GM21390 (cell line): ENCODE data around the gene KRTAP5-11.
"Not testable (repeated sequence)": the region's sequence is repeated elsewhere in the genome, so short reads cannot be mapped to it uniquely, and the experiment has no call there.

Experiments
- ATAC-seq: cut with Tn5 transposase; IDR thresholded peaks from one replicate; pipeline ENCODE4 v1.9.1; 2021; ENCODE audit not compliant: unreplicated experiment

KRTAP5-11 gene, protein sequence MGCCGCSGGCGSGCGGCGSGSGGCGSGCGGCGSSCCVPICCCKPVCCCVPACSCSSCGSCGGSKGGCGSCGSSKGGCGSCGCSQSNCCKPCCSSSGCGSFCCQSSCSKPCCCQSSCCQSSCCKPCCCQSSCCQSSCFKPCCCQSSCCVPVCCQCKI

DNA sequence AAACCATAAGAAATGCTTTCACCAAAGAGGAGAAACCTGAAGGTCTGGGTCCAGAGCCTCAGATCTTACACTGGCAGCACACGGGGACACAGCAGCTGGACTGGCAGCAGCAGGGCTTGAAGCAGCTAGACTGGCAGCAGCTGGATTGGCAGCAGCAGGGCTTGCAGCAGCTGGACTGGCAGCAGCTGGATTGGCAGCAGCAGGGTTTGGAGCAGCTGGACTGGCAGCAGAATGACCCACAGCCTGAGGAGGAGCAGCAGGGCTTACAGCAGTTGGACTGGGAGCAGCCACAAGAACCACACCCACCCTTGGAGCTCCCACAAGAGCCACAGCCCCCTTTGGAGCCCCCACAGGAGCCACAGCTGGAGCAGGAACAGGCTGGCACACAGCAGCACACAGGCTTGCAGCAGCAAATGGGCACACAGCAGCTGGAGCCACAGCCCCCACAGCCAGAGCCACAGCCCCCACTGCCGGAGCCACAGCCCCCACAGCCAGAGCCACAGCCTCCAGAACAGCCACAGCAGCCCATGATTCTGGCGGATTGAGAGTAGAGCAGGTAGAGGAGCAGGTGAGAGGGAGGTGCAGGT, at the start of gene KRTAP5-11:
Gene KRTAP5-11 (minus strand): TSS at position 567 of the 587 bp plus-strand sequence. CDS start 38 bp downstream, at position 529.
- ATAC-seq = no peak

DNA sequence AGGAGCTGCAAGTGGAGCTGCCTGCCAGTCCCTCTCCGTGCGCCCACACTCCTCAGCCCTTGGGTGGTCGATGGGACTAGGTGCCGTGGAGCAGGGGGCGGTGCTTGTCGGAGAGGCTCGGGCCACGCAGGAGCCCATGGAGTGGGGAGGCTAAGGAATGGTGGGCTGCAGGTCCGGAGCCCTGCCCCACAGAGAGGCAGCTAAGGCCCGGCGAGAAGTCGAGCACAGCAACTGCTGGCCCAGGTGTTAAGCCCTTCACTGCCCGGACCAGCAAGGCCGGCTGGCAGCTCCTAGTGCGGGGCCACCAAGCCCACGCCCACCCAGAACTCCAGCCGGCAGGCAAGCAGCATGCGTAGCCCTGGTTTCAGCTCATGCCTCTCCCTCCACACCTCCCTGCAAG, 48.9 kb upstream of the KRTAP5-11 start:
- not testable (repeated sequence) for ATAC-seq

DNA sequence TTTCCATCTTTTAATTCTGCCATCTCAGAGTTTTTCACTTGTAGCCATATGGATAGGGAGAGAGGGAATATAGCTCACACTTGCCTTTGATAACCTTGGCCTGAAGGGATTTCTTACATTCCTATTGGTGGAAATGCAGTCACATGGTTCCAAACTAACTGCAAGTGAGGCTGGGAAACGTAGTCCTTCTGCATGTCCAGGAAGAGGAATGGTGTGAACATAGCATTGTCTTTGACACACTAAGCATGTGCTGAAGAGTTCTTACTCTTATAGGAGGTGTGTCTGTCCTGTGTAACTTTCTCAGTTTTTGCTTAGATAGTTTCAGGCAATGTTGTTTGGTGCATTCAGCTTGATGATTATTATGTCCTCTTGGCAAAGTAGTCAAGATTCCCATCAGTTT, 47.4 kb upstream of the KRTAP5-11 start:
- ATAC-seq = not testable (repeated sequence)

DNA sequence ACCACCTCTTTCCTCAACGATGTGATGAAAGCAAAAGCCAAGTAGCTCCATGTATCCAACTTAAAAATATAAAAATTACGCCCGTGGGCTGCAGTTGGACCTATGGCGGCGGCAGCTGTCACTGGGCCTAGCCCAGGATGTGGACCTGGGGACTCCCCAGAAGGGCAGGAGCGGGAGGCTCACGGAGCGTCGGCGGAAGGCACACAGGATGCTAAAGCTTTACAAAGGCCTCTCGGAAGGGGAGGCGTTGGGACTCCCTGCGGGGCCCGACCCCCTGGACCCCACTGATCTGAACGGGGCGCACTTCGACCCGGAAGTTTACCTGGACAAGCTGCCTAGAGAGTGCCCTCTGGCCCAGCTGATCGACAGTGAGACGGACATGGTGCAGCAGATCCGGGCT, 46.3 kb upstream of the KRTAP5-11 start:
- ATAC-seq = not testable (repeated sequence)

DNA sequence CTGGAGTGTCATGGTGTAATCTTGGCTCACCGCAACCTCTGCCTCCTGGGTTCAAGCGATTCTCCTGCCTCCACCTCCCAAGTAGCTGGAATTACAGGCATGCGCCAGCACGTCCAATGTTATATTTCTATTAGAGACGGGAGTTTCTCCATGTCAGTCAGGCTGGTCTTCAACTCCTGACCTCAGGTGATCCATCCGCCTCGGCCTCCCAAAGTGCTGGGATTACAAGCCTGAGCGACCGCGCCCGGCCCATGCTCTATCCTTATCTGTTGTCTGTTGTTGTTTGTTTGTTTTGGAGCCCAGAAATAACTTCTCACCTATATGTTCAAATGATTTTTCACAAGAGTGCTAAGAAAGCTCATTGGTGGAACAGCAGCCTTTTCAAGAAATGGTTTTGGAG, 40.6 kb upstream of the KRTAP5-11 start:
- not testable (repeated sequence) for ATAC-seq

DNA sequence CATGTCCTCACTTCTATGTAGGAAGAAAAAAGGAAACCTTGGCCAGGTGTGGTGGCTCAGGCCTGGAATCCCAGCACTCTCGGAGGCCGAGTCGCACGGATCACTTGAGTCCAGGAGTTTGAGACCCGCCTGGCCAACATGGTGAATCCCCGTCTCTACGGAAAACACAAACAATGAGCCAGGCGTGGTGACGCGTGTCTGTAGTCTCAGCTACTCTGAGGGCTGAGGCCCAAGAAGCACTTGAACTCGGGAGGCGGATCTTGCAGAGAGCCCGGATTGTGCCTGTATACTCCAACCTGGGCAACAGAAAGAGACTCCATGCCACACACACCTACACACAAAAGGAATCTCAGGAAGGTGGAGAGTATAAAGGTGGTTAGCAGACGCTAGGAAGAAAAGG, 39.9 kb upstream of the KRTAP5-11 start:
- ATAC-seq = not testable (repeated sequence)

DNA sequence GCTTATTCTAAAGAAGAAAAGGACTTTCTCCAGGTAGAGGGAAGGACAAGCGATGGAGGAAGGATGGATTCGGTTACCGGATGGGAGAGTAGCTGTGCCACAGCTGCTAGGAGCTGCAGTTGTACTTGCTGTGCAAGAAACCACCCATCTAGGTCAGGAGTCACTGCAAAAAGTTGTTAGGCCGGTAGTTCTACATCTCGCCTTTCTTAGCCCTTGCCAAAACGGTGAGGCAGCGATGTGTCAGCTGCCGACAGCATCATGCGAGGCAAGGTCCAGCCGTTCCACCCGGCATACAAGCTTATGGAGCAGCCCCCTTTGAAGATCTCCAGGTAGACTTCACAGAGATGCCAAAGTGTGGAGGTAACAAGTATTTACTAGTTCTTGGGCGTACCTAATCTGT, 32.3 kb upstream of the KRTAP5-11 start:
- not testable (repeated sequence) for ATAC-seq

DNA sequence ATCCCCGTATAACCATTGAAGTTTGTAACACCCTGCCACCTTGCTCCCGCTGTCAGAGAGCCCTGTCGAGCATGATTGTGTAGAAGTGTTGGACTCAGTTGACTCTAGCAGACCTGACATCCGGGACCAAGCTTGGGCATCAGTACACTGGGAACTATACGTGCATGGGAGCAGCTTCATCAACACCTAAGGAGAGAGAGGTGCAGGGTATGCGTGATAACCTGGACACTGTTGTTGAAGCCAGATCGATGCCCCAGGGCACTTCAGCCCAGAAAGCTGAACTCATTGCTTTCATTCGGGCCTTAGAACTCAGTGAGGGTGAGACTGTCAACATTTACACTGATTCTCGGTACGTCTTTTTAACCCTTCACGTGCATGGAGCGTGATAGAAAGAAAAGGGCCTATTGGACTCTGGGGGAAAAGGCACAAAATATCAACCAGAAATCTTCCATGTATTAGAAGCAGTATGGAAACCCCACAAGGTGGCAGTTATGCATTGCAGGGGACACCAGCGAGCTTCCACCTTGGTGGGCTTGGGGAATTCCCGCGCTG, 31.8 kb upstream of the KRTAP5-11 start:
- not testable (repeated sequence) for ATAC-seq

DNA sequence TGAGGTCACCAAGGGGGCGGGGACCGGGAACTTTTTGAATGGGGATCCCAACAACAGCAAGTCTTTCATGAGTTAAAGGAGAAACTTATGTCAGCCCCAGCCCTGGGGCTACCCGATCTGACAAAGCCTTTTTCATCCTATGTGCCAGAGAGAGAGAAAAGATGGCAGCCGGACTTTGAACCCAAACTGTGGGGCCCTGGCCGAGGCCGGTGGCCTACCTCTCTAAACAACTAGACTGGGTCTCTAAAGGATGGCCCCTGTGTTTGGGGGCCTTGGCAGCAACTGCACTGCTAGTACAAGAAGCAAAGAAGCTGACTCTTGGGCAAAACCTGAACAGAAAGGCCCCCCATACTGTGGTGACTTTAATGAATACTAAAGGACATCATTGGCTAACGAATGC, 31.3 kb upstream of the KRTAP5-11 start:
- not testable (repeated sequence) for ATAC-seq

DNA sequence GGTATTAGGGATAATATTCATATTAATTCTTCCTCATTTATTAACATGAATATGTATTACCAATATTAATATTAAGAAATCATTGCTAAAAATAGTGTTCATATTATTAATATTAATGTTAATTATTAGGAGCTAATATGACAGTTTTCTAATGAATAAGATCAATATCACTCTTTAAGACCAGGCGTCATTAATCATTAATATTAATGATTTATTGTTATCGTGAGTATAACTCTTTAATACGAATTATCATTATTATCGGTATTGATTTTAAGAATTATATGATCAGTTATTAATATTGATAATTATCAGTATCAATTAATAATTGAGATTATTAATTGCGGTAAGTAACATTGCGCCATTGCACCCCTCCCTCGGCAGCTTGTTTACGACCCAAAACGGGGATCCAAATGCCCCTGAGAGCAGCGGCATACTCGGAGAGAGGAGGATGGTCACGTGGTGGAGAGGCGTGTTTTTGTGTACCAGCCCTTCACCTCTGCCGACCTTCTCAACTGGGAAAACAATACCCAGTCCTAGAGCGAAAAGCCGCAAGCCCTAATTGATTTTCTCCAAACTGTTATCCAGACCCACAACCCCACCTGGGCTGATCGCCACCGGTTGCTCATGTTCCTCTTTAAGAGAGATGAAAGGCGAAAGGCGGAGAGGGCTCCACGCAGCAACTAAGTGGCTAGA, 28.7 kb upstream of the KRTAP5-11 start:
- not testable (repeated sequence) for ATAC-seq

DNA sequence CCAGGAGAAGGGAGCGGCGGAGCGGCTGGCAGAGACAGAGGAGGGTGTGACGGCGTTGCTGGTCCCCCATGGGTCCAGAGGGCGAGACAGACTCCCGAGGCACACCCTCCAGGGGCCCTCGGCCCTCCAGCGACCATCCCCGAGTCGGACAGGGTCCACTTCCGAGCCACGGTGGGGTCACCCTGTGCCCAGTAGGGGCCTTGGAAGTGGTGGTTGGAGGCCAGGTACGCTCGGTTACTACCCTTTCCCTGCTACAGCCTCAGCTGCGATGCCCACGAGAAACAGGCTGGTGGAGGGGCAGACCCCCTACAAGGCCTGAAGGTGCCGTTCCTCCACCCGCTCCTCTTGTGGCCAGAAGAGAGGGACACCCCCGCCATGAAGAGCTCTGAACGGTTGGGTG, 25.6 kb upstream of the KRTAP5-11 start:
- ATAC-seq = not testable (repeated sequence)

DNA sequence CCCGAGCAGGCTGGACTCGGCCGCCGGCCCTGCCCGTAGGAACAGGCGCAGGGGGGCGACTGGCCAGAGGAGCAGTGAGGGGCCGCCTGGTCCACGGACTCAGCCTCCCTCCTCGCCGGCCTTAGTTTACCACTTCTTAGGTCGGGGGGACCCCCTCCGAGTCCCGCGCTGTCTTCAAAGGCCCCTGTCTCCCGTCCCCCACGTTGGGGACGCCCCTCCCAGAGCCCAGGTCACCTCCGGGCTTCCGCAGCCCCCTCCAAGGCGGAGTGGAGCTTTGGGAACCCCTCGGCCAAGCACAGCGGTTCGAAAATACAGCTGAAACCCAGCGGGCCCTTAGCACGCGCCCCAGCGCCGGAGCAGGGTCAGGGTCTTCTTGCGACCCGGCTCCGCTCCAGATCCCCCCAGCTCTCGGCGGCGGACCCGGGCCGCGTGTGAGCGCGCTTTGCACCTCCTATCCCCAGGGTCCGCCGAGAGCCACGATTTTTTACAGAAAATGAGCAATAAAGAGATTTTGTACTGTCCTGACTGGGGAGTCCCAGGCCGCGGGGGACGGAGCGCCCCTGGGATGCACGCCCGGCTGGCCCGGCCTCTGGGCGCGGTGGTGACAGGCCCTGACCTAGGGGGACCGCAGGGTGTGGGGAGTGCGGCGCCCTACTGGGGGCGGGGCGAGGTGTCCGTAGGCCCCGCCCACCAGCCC, 25.0 kb upstream of the KRTAP5-11 start:
- not testable (repeated sequence) for ATAC-seq

DNA sequence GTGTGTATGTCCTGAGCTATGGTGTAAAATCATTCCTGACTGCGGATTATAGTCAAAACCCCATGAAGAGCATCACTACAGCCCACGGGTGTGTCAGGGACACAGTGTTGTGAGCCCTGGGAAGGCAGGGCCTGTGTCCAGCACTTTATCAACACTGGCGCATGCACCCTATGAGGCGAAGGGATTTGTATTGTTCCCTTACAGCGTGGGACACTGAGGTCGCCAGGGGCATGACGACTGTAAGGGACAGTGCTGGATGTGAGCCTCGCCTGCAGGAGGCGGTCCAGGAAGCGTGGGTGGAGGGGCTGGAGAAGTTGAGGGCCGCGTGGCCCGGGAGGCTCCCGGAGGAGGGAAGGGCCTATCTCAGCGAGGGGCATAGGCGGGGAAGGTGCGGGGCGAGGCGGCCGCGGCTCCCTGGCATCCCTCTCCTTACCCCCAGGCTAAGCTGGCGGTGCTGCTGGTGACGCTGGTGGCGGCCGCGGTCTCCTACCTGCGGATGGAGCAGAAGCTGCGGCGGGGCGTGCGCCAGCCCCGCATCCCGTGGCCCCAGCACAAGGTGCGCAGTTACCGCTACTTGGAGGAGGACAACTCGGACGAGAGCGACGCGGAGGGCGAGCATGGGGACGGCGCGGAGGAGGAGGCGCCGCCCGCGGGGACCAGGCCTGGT, 24.3 kb upstream of the KRTAP5-11 start:
- ATAC-seq = not testable (repeated sequence)

DNA sequence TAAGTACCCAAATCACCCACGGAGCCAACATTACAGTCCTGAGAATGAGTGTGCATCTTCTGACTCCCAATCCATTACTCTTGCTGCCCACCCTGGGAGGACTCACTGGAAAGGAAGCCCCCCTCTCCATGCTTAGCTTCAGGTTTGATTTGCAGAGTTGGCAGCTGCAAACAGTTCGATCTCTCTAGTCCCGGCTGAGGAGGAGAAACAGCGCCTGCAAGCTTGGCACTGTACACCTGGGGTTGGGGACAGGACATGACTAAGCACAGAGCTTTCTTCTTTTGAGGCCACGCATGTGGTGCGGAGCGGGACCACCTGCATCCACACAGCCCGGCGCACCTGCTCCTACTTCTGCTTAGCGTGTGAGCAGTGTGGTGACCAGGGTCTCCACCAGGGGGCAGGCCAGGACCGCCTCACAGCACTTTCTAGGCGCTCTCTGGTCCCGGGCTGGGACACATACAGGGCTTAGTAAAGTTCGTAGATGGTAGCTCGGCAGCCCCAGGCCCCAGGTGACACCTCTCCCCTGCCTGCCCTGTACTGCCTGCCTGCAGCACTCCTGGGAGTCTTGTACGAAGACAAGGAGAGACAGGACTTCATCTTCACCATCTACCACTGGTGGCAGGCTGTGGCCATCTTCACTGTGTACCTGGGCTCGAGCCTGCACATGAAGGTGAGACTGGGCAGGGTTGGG, 22.3 kb upstream of the KRTAP5-11 start:
- not testable (repeated sequence) for ATAC-seq

DNA sequence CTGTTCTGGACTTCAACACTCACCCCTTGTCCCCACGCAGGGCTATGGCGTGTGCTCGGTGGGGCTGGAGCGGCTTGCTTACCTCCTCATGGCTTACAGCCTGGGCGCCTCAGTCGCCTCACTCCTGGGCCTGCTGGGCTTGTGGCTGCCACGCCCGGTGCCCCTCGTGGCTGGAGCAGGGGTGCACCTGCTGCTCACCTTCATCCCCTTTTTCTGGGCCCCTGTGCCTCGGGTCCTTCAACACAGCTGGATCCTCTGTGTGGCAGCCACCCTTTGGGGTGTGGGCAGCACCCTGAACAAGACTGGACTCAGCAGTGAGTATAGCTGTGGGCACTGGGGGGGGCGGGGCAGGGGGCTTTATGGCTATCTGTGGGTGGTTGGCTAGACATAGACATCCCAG, 20.5 kb upstream of the KRTAP5-11 start:
- not testable (repeated sequence) for ATAC-seq

DNA sequence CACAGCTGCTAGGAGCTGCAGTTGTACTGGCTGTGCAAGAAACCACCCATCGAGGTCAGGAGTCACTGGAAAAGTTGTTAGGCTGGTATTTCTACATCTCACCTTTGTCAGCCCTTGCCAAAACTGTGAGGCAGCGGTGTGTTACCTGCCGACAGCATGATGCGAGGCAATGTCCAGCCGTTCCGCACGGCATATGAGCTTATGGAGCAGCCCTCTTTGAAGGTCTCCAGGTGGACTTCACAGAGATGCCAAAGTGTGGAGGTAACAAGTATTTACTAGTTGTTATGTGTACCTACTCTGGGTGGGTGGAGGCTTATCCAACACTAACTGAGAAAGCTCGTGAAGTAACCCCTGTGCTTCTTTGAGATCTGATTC, 6.9 kb upstream of the KRTAP5-11 start:
- ATAC-seq = not testable (repeated sequence)

DNA sequence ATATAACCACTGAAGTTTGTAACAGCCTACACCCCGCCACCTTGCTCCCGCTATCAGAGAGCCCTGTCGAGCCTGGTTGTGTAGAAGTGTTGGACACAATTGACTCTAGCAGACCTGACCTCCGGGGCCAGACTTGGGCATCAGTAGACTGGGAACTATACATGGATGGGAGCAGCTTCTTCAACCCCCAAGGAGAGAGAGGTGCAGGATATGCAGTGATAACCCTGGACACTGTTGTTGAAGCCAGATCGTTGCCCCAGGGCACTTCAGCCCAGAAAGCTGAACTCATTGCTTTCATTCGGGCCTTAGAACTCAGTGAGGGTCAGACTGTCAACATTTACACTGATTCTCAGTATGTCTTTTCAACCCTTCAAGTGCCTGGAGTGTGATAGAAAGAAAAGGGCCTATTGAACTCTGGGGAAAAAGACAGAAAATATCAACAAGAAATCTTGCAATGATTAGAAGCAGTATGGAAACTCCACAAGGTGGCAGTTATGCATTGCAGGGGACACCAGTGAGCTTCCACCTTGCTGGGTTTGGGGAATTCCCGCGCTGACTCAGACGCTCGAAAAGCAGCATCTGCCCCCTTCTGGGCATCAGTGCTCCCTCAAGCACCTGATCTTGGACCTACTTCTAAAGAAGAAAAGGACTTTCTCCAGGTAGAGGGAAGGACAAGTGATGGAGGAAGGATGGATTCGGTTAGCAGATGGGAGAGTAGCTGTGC, 6.3 kb upstream of the KRTAP5-11 start:
- ATAC-seq = not testable (repeated sequence)

DNA sequence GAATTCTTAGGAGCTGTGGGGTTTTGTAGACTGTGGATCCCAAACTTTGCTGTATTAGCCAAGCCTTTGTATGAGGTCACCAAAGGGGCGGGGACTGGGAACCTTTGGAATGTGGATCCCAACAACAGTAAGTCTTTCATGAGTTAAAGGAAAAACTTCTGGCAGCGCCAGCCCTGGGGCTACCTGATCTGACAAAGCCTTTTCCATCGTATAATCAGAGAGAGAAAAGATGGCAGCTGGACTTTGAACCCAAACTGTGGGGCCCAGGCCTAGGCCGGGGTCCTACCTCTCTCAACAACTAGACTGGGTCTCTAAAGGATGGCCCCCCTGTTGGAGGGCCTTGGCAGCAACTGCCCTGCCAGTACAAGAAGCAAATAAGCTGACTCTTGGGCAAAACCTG, 5.6 kb upstream of the KRTAP5-11 start:
- ATAC-seq = not testable (repeated sequence)

DNA sequence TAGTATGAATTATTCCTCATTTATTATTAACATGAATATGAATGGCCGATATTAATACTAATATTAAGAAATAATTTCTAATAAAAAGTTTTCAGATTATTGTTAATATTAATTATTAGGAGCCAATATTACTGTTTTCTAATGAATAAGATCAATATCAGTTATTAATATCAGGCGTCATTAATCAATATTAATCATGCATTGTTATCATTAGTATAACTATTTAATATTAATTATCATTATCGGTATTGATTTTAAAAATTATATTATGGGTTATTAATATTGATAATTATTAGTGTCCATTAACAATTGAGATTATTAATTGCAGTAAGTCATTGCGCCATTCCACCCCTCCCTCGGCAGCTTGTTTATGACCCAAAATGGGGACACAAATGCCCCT, 3.0 kb upstream of the KRTAP5-11 start:
- ATAC-seq = not testable (repeated sequence)

DNA sequence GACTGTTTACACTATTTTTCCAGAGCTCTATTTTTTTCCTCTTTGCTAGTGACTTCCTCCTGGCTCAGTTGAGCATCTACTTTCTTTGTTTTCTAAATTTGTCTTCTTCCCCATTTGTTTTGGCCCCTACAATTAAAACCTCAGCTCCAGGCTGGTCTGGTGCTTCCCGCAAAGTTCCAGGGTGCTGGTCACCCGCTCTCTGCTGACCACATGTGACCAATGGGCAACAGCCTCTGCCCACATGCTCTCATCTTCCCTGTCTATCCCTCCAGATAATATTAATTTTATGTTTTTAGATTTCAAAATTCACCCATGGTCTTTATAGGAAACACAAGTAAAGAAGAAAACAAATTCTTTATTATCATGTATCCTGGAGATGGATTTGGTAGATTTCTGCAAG, 294 bp upstream of the KRTAP5-11 start:
- ATAC-seq = not testable (repeated sequence)
